Kidney epithelial cell (primary cell): ENCODE measurements around the gene SCUBE1. TPM values are rescaled to one million over a fixed set of nuclear protein-coding genes. Genes with fewer than 3 reads are reported as not detected.

ENCODE experiments used
- DNase-seq: peaks from one replicate; pipeline ENCODE4 v3.0.0-alpha.2; 2010; ENCODE audit warnings: low read depth
- H3K27me3 ChIP-seq: 2 replicates; pipeline ENCODE4 v1.6.0; 2011; ENCODE audit warnings: low read length; ENCODE audit not compliant: control insufficient read depth, insufficient read depth
- H3K36me3 ChIP-seq: 2 replicates; pipeline ENCODE4 v1.5.1; 2011; ENCODE audit warnings: low read length; ENCODE audit not compliant: control insufficient read depth, insufficient read depth
- H3K4me3 ChIP-seq: 2 replicates; pipeline ENCODE4 v1.5.1; 2011; ENCODE audit warnings: low read depth, mild to moderate bottlenecking, control low read depth, low read length
- CTCF ChIP-seq: IDR thresholded peaks from 2 replicates; pipeline ENCODE4 v1.5.1; 2011; ENCODE audit warnings: mild to moderate bottlenecking, moderate library complexity, low read length, control low read depth, inconsistent platforms; ENCODE audit not compliant: insufficient read depth, poor library complexity, severe bottlenecking
- total RNA-seq: library from RNA; depleted of rRNA; stranded (reverse); fragments of >200 nt; gene quantifications from 2 replicates; pipeline ENCODE4 v1.2.3, GENCODE V29; 2015

The SCUBE1 gene
- total RNA-seq, 1 donor from 2014 or later, result 0.04 TPM

- no peak for DNase-seq
- Histone ChIP-seq H3K27me3 (no peaks in the 10 kb centered on the region), H3K4me3 (no peak overlapping the region), H3K36me3 (no peaks in the 10 kb centered on the region)
- no peak for TF ChIP-seq CTCF
Observed at GRCh38 chr22:43188829-43189545, 154.2 kb downstream of the SCUBE1 start.

- Histone ChIP-seq H3K27me3 (no peaks in the 10 kb centered on the region), H3K36me3 (no peaks in the 10 kb centered on the region), H3K4me3 (peak overlapping the region; percentile 46)
- TF ChIP-seq CTCF, result peak; percentile 47
- DNase-seq, result peak; percentile 58
Observed at GRCh38 chr22:43187171-43188099, 155.7 kb downstream of the SCUBE1 start.

- DNase-seq, result no peak
- H3K27me3 ChIP-seq, result no peaks in the 10 kb centered on the region
- no peaks in the 10 kb centered on the region for H3K36me3 ChIP-seq
- peak within 1 kb of the TSS; percentile 61 for H3K4me3 ChIP-seq
- TF ChIP-seq CTCF, result no peak
Observed at GRCh38 chr22:43186272-43187170, 156.7 kb downstream of the SCUBE1 start, which contains the start of gene TTLL12. Gene TTLL12, minus strand, starts transcription at chr22:43187134. Its CDS starts 65 bp downstream, at chr22:43187069.

GRCh38 chr22:43185860-43186261, 157.3 kb downstream of the SCUBE1 start:
- DNase-seq, result no peak
- Histone ChIP-seq H3K4me3 (peak overlapping the region; percentile 61), H3K27me3 (no peaks in the 10 kb centered on the region), H3K36me3 (no peaks in the 10 kb centered on the region)
- no peak for TF ChIP-seq CTCF

- no peak for DNase-seq
- no peak for TF ChIP-seq CTCF
- Histone ChIP-seq H3K4me3 (no peak overlapping the region), H3K36me3 (peaks cover 3% of the 10 kb centered on the region), H3K27me3 (no peaks in the 10 kb centered on the region)
Observed at GRCh38 chr22:43183496-43184277, 159.5 kb downstream of the SCUBE1 start.
